GM12872 (cell line): ENCODE results near the gene MRPL4.

Source experiments
- CTCF ChIP-seq: IDR thresholded peaks from 3 replicates; pipeline ENCODE4 v1.5.1; 2011; ENCODE audit warnings: low read depth, mild to moderate bottlenecking, low read length, moderate library complexity; ENCODE audit not compliant: insufficient read depth

The MRPL4 gene

GRCh38 chr19:10211691-10212090, 40.3 kb upstream of the MRPL4 start:
- TF ChIP-seq CTCF: no peak

- TF ChIP-seq CTCF: no peak
Measured at GRCh38 chr19:10214784-10215183, 37.2 kb upstream of the MRPL4 start.

GRCh38 chr19:10217085-10217484, 34.9 kb upstream of the MRPL4 start:
- no peak for TF ChIP-seq CTCF

- peak; percentile 75 for TF ChIP-seq CTCF
Measured at GRCh38 chr19:10219678-10220077, 32.3 kb upstream of the MRPL4 start.

GRCh38 chr19:10220695-10221094, 31.3 kb upstream of the MRPL4 start:
- no peak for TF ChIP-seq CTCF

- TF ChIP-seq CTCF: no peak
Measured at GRCh38 chr19:10222201-10222890, 29.7 kb upstream of the MRPL4 start.

- TF ChIP-seq CTCF: no peak
Measured at GRCh38 chr19:10223488-10224213, 28.4 kb upstream of the MRPL4 start.
